Upper lobe of left lung (tissue), 6 donors: Measurements from ENCODE around the gene CCDC57. TPM values are rescaled to one million over a fixed set of nuclear protein-coding genes. Genes with fewer than 3 reads are reported as not detected.
A peak's percentile ranks its signal among the peaks of the same experiment; 100 is the strongest.

Source experiments
- ATAC-seq, 2 donors: fragments of 200-7000 bp; cut with Tn5 transposase; one replicate each; pipeline ENCODE4 v1.9.1; 2022; ENCODE audit warnings: mild to moderate bottlenecking in 2 of 2, moderate library complexity in 2 of 2; ENCODE audit not compliant: low FRiP score in 2 of 2
- DNase-seq, 2 donors: peaks; one replicate each; pipeline ENCODE4 v3.0.0-alpha.2; 2019 to 2020
- H3K27ac ChIP-seq, 4 donors: fragments of 200-600 bp; sonication (generic); one replicate each; pipeline ENCODE4 v1.5.1; 2016 to 2019
- H3K27me3 ChIP-seq, 4 donors: fragments of 200-600 bp; sonication (generic); one replicate each; pipeline ENCODE4 v1.5.1; 2017 to 2019
- H3K36me3 ChIP-seq, 4 donors: fragments of 200-600 bp; sonication (generic); one replicate each; pipeline ENCODE4 v1.5.1; 2016 to 2019
- H3K4me1 ChIP-seq, 4 donors: fragments of 200-600 bp; sonication (generic); one replicate each; pipeline ENCODE4 v1.5.1; 2018 to 2019
- H3K4me3 ChIP-seq, 4 donors: fragments of 200-600 bp; sonication (generic); one replicate each; pipeline ENCODE4 v1.5.1; 2017 to 2019; ENCODE audit warnings: mild to moderate bottlenecking in 2 of 4, moderate library complexity in 1 of 4
- H3K9me3 ChIP-seq, 4 donors: fragments of 200-600 bp; sonication (generic); one replicate each; pipeline ENCODE4 v1.5.1; 2018 to 2019
- CTCF ChIP-seq, 6 experiments: fragments of 450-650 bp in 4 of 6; fragments of 200-600 bp in 2 of 6; sonication (generic) in 2 of 6; IDR thresholded peaks; one replicate each; pipeline ENCODE4 v1.5.1; 2016 to 2019; ENCODE audit warnings: antibody characterized with exemption in 6 of 6
- EP300 ChIP-seq, 4 donors: sonication (generic); formaldehyde crosslinking; IDR thresholded peaks; one replicate each; pipeline ENCODE4 v1.5.1; 2017; ENCODE audit warnings: antibody characterized with exemption in 4 of 4, control low read depth in 2 of 4
- POLR2A ChIP-seq, 4 donors: fragments of 450-650 bp; IDR thresholded peaks; one replicate each; pipeline ENCODE4 v1.5.1; 2016 to 2017; ENCODE audit warnings: antibody characterized with exemption in 4 of 4, mild to moderate bottlenecking in 2 of 4
- POLR2AphosphoS5 ChIP-seq, 2 donors: sonication (generic); formaldehyde crosslinking; IDR thresholded peaks; one replicate each; pipeline ENCODE4 v1.5.1; 2017; ENCODE audit warnings: antibody characterized with exemption in 2 of 2
- WGBS, 2 donors: methylation state at CpG; one replicate each; pipeline ENCODE4 v1.1.5; 2017 to 2018; 5-methylcytosine and 5-hydroxymethylcytosine counted together
- total RNA-seq, 6 donors: library from RNA; depleted of rRNA in 4 of 6; stranded (reverse); fragments of >200 nt in 4 of 6; gene quantifications; one replicate each; pipeline versions ENCODE4 v1.1.0 to v1.2.1, GENCODE V29; 2016 to 2021
- donor health status: DM: no; HTN: no; CAD: no; lungs with moderate emphysema.
- donor health status: DM: no; HTN: yes; CAD: no; lungs with severe emphysema.

CCDC57 gene
- total RNA-seq, 6 donors from 2014 or later = 52.9 to 204 (median 71.8) TPM

GRCh38 chr17:82252511-82253178, 40.0 kb upstream of the CCDC57 start:
- DNase-seq = peak in 1 of 2 donors; percentile 56
- Histone ChIP-seq H3K9me3 (no peaks in the 10 kb centered on the region), H3K4me3 (no peak overlapping the region), H3K36me3 (peaks cover 75 to 97% (median 90%) of the 10 kb centered on the region in 4 donors), H3K27me3 (no peaks in the 10 kb centered on the region), H3K27ac (no peak overlapping the region), H3K4me1 (peaks cover 0 to 4% (median 1%) of the 10 kb centered on the region in 4 donors)
- no peak for ATAC-seq
- no peak for TF ChIP-seq POLR2A (IDR thresholded peaks at IDR 0.05)
- TF ChIP-seq CTCF (IDR thresholded peaks at IDR 0.05) = no peak
- no peak for TF ChIP-seq EP300 (IDR thresholded peaks at IDR 0.05)
- no peak for TF ChIP-seq POLR2AphosphoS5 (IDR thresholded peaks at IDR 0.05)
- 92 to 96% methylated on average over 13 to 28 of the region's 28 CpGs for WGBS, 2 donors

GRCh38 chr17:82250868-82251500, 38.3 kb upstream of the CCDC57 start:
- 93 to 95% methylated on average over 21 to 23 of the region's 25 CpGs for WGBS, 2 donors
- no peak for TF ChIP-seq POLR2AphosphoS5 (IDR thresholded peaks at IDR 0.05)
- TF ChIP-seq EP300 (IDR thresholded peaks at IDR 0.05) = no peak
- TF ChIP-seq POLR2A (IDR thresholded peaks at IDR 0.05) = no peak
- no peak for TF ChIP-seq CTCF (IDR thresholded peaks at IDR 0.05)
- no peak for ATAC-seq

GRCh38 chr17:82249896-82250581, 37.4 kb upstream of the CCDC57 start:
- Histone ChIP-seq H3K4me3 (no peak overlapping the region), H3K27me3 (no peaks in the 10 kb centered on the region), H3K4me1 (peaks cover 14 to 20% (median 16%) of the 10 kb centered on the region in 4 donors), H3K36me3 (peaks cover 79 to 100% (median 93%) of the 10 kb centered on the region in 4 donors), H3K9me3 (no peaks in the 10 kb centered on the region), H3K27ac (no peak overlapping the region)
- ATAC-seq = no peak
- DNase-seq = peak in 1 of 2 donors; percentile 76
- no peak for TF ChIP-seq POLR2A (IDR thresholded peaks at IDR 0.05)
- WGBS, 2 donors = 92% methylated on average over 27 to 28 of the region's 33 CpGs

More at GRCh38 chr17:82250868-82251500, 38.3 kb upstream of the CCDC57 start:
- H3K4me3 ChIP-seq = no peak overlapping the region
- H3K36me3 ChIP-seq = peaks cover 76 to 100% (median 92%) of the 10 kb centered on the region in 4 donors
- no peak overlapping the region for H3K27ac ChIP-seq
- peaks cover 14 to 20% (median 16%) of the 10 kb centered on the region in 4 donors for H3K4me1 ChIP-seq
- peak in 1 of 2 donors; percentile 43 for DNase-seq
- no peaks in the 10 kb centered on the region for H3K27me3 ChIP-seq
- H3K9me3 ChIP-seq = no peaks in the 10 kb centered on the region

GRCh38 chr17:82248815-82249674, 36.4 kb upstream of the CCDC57 start:
- Histone ChIP-seq H3K36me3 (peaks cover 85 to 100% (median 96%) of the 10 kb centered on the region in 4 donors), H3K4me1 (peaks cover 14 to 20% (median 16%) of the 10 kb centered on the region in 4 donors), H3K4me3 (no peak overlapping the region), H3K27ac (no peak overlapping the region), H3K27me3 (no peaks in the 10 kb centered on the region), H3K9me3 (no peaks in the 10 kb centered on the region)
- 94% methylated on average over 30 to 54 of the region's 54 CpGs for WGBS, 2 donors
- DNase-seq (peak in 1 of 2 donors; percentile 84), ATAC-seq (no peak)
- TF ChIP-seq POLR2AphosphoS5 (IDR thresholded peaks at IDR 0.05) (no peak), EP300 (IDR thresholded peaks at IDR 0.05) (no peak), POLR2A (IDR thresholded peaks at IDR 0.05) (no peak), CTCF (IDR thresholded peaks at IDR 0.05) (no peak)
